Mucosa of descending colon (tissue), 3 donors: ENCODE data around the gene GYG1. TPM values are rescaled to one million over a fixed set of nuclear protein-coding genes. Genes with fewer than 3 reads are reported as not detected.
"Not testable (repeated sequence)": the region's sequence is repeated elsewhere in the genome, so short reads cannot be mapped to it uniquely, and the experiment has no call there.

Source experiments
- ATAC-seq: fragments of 200-7000 bp; cut with Tn5 transposase; one replicate; pipeline ENCODE4 v1.9.1; 2020; ENCODE audit warnings: mild to moderate bottlenecking, moderate library complexity
- DNase-seq, 3 donors: peaks; one replicate each; pipeline ENCODE4 v3.0.0-alpha.2; 2020
- H3K36me3 ChIP-seq: fragments of 200-600 bp; one replicate; pipeline ENCODE4 v1.8.0; 2021; ENCODE audit warnings: low read depth, mild to moderate bottlenecking
- H3K4me1 ChIP-seq: fragments of 200-600 bp; one replicate; pipeline ENCODE4 v1.8.0; 2021; ENCODE audit warnings: low read depth, mild to moderate bottlenecking
- H3K4me3 ChIP-seq: fragments of 200-600 bp; one replicate; pipeline ENCODE4 v1.8.0; 2021; ENCODE audit warnings: mild to moderate bottlenecking
- H3K9me3 ChIP-seq: fragments of 200-600 bp; one replicate; pipeline ENCODE4 v1.8.0; 2021; ENCODE audit warnings: mild to moderate bottlenecking
- intact Hi-C, 2 donors: fragments of 100-400 bp; cut with DNase I in 1 of 2; cut with micrococcal nuclease in 1 of 2; formaldehyde crosslinking; loops; one replicate each; pipeline versions ENCODE4 v1.11.0 to v1.11.1; 2022; cut with DNase I, micrococcal nuclease
- total RNA-seq, 3 donors: library from RNA; stranded (reverse); fragmentation: NEBNext Ultra II Directional in 2 of 3; extraction: Animal tissue kit (Norgen Biotek cat#: 25700) in 2 of 3; gene quantifications; one replicate each; pipeline versions ENCODE4 v1.2.1 to v1.2.4, GENCODE V29; 2021 to 2023
- TF ChIP-seq, protein P1 (sequence below): fragments of 200-600 bp; IDR thresholded peaks from one replicate; pipeline ENCODE4 v1.8.0; 2022; ENCODE audit warnings: antibody characterized with exemption, mild to moderate bottlenecking
- donor health status: DM: no; HTN: no; CAD: no; lungs with moderate emphysema.
- donor health status: DM: no; HTN: no; CAD: no.
- donor health status: DM: no; HTN: yes; CAD: no.

GYG1 gene
- total RNA-seq, 3 donors from 2014 or later, result 16.6 to 132 (median 26.1) TPM

DNA sequence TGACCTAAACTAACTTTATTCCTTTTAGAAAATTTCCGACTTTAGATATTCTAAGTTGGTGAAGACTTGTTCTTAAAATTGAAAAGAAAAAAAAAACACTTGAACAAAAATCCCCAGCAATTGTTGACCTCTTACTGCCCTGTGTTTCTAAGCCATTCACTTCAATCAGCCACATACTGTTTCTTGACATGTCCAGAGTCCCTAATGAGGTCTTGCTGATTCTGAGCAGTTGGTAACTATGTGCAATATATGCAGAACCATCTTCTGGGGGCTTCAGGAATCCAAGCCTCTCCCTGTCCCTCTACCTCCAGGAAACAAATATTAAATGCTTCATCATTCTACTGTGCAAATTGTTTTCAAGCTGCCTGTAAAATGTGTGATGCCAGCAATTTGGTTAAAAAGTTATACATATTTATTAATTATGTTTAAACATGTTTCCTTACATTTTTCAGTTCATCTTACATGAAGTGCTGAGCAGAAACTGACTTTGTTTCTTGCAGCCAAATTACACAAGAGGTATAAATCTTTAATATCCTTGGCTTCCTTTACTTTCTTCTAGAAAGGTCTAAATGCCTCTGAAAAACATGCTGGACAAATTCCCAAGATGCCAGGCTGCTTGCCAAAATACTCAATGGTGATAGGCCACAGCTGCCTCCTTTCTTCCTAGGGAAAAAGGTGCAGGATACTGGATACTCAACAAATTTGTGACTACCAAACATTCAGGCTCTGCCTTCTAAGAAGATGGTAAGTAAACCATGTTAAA, 19.8 kb upstream of the GYG1 start:
- no peaks in the 10 kb centered on the region for H3K4me1 ChIP-seq
- DNase-seq (no peak), ATAC-seq (no peak)
- H3K4me3 ChIP-seq, result no peak overlapping the region
- intact Hi-C loops, result no loop called here
- no peaks in the 10 kb centered on the region for H3K36me3 ChIP-seq
- TF ChIP-seq, protein P1, sequence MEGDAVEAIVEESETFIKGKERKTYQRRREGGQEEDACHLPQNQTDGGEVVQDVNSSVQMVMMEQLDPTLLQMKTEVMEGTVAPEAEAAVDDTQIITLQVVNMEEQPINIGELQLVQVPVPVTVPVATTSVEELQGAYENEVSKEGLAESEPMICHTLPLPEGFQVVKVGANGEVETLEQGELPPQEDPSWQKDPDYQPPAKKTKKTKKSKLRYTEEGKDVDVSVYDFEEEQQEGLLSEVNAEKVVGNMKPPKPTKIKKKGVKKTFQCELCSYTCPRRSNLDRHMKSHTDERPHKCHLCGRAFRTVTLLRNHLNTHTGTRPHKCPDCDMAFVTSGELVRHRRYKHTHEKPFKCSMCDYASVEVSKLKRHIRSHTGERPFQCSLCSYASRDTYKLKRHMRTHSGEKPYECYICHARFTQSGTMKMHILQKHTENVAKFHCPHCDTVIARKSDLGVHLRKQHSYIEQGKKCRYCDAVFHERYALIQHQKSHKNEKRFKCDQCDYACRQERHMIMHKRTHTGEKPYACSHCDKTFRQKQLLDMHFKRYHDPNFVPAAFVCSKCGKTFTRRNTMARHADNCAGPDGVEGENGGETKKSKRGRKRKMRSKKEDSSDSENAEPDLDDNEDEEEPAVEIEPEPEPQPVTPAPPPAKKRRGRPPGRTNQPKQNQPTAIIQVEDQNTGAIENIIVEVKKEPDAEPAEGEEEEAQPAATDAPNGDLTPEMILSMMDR, result no peak
- no peaks in the 10 kb centered on the region for H3K9me3 ChIP-seq

DNA sequence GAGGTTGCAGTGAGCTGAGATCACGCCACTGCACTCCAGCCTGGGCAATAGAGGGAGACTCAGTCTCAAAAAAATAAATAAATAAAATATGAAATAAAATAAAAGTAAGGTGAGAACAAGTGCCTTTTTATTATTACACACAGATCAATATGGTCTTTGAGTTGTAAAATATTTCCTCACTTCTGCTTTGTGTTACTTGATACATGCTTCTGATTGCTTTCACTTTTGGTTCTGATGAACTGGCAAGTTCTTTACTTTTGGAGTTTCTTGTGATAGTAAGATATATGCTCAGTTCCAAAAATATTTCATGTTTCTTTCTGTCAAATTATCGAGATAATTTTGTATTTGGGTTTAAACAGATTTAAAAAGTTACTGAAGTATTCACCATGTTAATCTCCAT, 16.6 kb upstream of the GYG1 start:
- ATAC-seq (no peak), DNase-seq (no peak)
- Histone ChIP-seq H3K36me3 (no peaks in the 10 kb centered on the region), H3K9me3 (no peaks in the 10 kb centered on the region), H3K4me3 (no peak overlapping the region), H3K4me1 (no peaks in the 10 kb centered on the region)
- TF ChIP-seq, protein P1, result no peak
- intact Hi-C loops, result no loop called here

DNA sequence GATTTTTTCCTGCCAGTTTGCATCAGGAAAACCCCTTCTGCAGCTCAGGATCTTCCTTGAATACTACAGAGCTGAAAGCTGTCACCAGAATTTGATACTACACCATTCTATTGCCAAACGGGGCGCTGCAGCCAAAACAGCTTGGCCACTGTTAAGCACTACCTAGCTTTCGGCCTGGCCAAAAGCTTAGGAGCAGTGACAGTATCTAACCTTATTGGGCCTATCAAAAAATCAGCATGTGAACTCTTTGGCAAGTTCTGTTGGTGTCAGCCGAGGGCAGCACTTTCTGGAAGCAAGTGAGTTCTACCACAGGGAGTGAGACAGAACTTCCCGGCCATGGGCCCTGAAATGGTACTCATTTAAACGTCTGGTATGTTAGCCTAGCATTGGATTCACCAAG, 16.1 kb upstream of the GYG1 start:
- intact Hi-C loops, result no loop called here
- H3K4me1 ChIP-seq, result no peaks in the 10 kb centered on the region
- TF ChIP-seq, protein P1, result no peak
- H3K36me3 ChIP-seq, result no peaks in the 10 kb centered on the region
- no peak overlapping the region for H3K4me3 ChIP-seq
- DNase-seq (no peak), ATAC-seq (no peak)
- no peaks in the 10 kb centered on the region for H3K9me3 ChIP-seq

DNA sequence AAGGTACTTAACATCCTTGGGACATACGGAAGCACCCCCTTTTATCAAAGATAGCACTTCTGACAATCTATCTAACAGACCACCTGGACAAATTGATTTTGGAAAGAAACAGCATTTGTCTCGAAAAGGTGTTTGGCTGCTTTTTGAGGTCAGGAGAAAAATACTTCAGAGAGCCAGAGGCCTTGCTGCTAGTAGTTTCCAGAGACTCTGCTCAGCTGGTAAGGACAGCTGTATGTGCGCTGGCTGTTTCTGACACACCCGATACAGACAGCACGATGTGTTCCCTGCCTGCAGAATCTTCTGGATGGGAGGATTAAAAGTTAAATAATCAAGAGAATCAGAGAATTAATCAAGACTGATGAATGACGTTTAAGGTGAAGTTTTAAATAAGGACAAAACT, 15.6 kb upstream of the GYG1 start:
- intact Hi-C loops, result no loop called here
- ATAC-seq (no peak), DNase-seq (no peak)
- no peaks in the 10 kb centered on the region for H3K4me1 ChIP-seq
- no peaks in the 10 kb centered on the region for H3K36me3 ChIP-seq
- H3K4me3 ChIP-seq, result no peak overlapping the region
- no peaks in the 10 kb centered on the region for H3K9me3 ChIP-seq
- TF ChIP-seq, protein P1, result no peak

DNA sequence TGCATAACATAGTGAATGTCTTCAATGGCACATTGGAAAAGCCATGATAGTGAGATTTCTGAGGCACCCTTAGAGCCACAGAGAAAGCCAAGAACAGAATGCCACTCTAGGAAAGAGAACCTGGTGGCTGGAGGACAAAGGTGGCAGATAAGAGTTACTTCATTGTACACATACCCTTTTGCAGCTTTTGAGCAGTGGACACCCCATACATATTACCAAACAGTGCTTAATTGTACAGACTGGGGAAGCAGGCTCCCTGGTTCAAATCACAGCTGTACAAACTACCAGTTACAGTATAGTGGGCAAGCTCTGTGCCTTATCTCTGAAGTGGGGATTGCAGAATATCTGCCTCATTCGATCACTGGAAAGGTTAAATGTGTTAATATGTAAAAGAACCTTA, 10.1 kb upstream of the GYG1 start:
- intact Hi-C loops, result no loop called here
- TF ChIP-seq, protein P1, result no peak
- ATAC-seq (no peak), DNase-seq (no peak)
- no peaks in the 10 kb centered on the region for H3K36me3 ChIP-seq
- no peak overlapping the region for H3K4me3 ChIP-seq
- no peaks in the 10 kb centered on the region for H3K4me1 ChIP-seq
- no peaks in the 10 kb centered on the region for H3K9me3 ChIP-seq

DNA sequence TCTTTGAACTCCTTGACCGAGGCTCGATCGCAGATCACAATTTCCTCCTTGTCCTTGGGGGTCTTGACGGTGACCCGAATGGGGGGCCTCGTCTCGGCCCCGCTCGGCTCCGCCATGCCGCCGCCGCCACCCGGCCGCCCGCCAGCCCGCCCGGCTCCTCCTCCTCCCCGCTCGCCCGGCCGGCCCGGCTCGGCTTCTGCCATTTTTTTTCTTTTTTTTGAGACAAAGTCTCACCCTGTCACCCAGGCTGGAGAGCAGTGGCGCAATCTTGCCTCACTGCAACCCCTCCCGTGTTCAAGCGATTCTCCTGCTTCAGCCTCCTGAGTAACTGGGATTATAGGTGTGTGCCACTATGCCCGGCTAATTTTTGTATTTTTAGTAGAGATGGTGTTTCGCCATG, 3.8 kb upstream of the GYG1 start:
- intact Hi-C loops, H3K36me3 ChIP-seq, H3K4me3 ChIP-seq, H3K9me3 ChIP-seq, ATAC-seq, DNase-seq, H3K4me1 ChIP-seq: not testable (repeated sequence)
